Keratinocyte (primary cell): ENCODE results near the gene AGTPBP1. TPM values are rescaled to one million over a fixed set of nuclear protein-coding genes. Genes with fewer than 3 reads are reported as not detected.

ENCODE experiments used
- DNase-seq: peaks from one replicate; pipeline ENCODE4 v3.0.0-alpha.2; 2011; ENCODE audit warnings: low read depth, missing footprints, low spot score
- FAIRE-seq: peaks from 2 replicates; lab custom pipeline; 2011; peaks lifted over from hg19 to GRCh38; lab: Jason Lieb, UNC
- H2AFZ ChIP-seq: 2 replicates; pipeline ENCODE4 v1.6.0; 2012; ENCODE audit warnings: low read length, control low read depth, inconsistent platforms; ENCODE audit not compliant: control insufficient read depth
- H3K27ac ChIP-seq: 2 replicates; pipeline ENCODE4 v1.5.1; 2011; ENCODE audit warnings: low read length; ENCODE audit not compliant: control insufficient read depth, insufficient read depth
- H3K27me3 ChIP-seq: 3 replicates; pipeline ENCODE4 v1.6.0; 2011; ENCODE audit warnings: low read length; ENCODE audit not compliant: control insufficient read depth, insufficient read depth; ENCODE audit errors: extremely low read depth
- H3K36me3 ChIP-seq, 2 experiments: 2 replicates in 1 of 2; 3 replicates in 1 of 2; pipeline ENCODE4 v1.5.1; 2011; ENCODE audit warnings: low read length in 2 of 2, mild to moderate bottlenecking in 1 of 2; ENCODE audit not compliant: control insufficient read depth in 2 of 2, insufficient read depth in 2 of 2; ENCODE audit errors: extremely low read depth in 1 of 2
- H3K4me1 ChIP-seq: 3 replicates; pipeline ENCODE4 v1.5.1; 2011; ENCODE audit warnings: low read length; ENCODE audit not compliant: control insufficient read depth, insufficient read depth; ENCODE audit errors: extremely low read depth
- H3K4me2 ChIP-seq: 3 replicates; pipeline ENCODE4 v1.6.0; 2011; ENCODE audit warnings: low read depth, low read length; ENCODE audit not compliant: control insufficient read depth, insufficient read depth; ENCODE audit errors: extremely low read depth
- H3K4me3 ChIP-seq, 3 experiments: fragments of 200-600 bp in 1 of 3; sonication (generic) in 1 of 3; 2 replicates in 2 of 3; 3 replicates in 1 of 3; pipeline ENCODE4 v1.5.1; 2011 to 2016; ENCODE audit warnings: low read length in 3 of 3, mild to moderate bottlenecking in 3 of 3, control low read depth in 2 of 3, inconsistent platforms in 1 of 3, low read depth in 1 of 3, mixed read lengths in 1 of 3, mixed run types in 1 of 3, moderate library complexity in 1 of 3; ENCODE audit not compliant: control insufficient read depth in 2 of 3, insufficient read depth in 2 of 3; ENCODE audit errors: extremely low read depth in 1 of 3
- H3K79me2 ChIP-seq: 2 replicates; pipeline ENCODE4 v1.6.0; 2012; ENCODE audit warnings: low read length; ENCODE audit not compliant: control insufficient read depth, insufficient read depth
- H3K9ac ChIP-seq: 3 replicates; pipeline ENCODE4 v1.6.0; 2011; ENCODE audit warnings: low read length; ENCODE audit not compliant: control insufficient read depth, insufficient read depth; ENCODE audit errors: extremely low read depth
- H3K9me1 ChIP-seq: 3 replicates; pipeline ENCODE4 v1.6.0; 2011; ENCODE audit warnings: low read length; ENCODE audit not compliant: control insufficient read depth, insufficient read depth; ENCODE audit errors: extremely low read depth
- H3K9me3 ChIP-seq: 2 replicates; pipeline ENCODE4 v1.5.1; 2012; ENCODE audit warnings: low read depth, low read length; ENCODE audit not compliant: control insufficient read depth
- H4K20me1 ChIP-seq: 3 replicates; pipeline ENCODE4 v1.6.0; 2011; ENCODE audit warnings: low read length; ENCODE audit not compliant: control insufficient read depth, insufficient read depth; ENCODE audit errors: extremely low read depth
- EZH2 ChIP-seq: IDR thresholded peaks from one replicate; pipeline ENCODE4 v1.6.1; 2012; ENCODE audit warnings: inconsistent platforms, mild to moderate bottlenecking, low read length, moderate library complexity
- dilution Hi-C: fragments of 300-500 bp; cut with MboI; formaldehyde crosslinking; loops from one replicate; pipeline ENCODE4 v1.7.0; 2020; ENCODE audit warnings: low sequenced_read_pairs; ENCODE audit not compliant: extremely low pct_ligation_motif_present
- polyA plus RNA-seq, 5 experiments: library from polyadenylated mRNA; depleted of rRNA in 3 of 5; stranded (reverse) in 3 of 5; stranded (forward) in 1 of 5; unstranded in 1 of 5; fragments of >200 nt; gene quantifications; 1 replicate in 1 of 5; 2 replicates in 3 of 5; 3 replicates in 1 of 5; pipeline versions ENCODE4 v1.2.1 to v1.2.3, GENCODE V29; 2011 to 2012; ENCODE audit warnings: missing spikeins in 2 of 5, low read depth in 1 of 5, low replicate concordance in 1 of 5
- TF ChIP-seq, protein P1 (sequence below), 3 experiments: IDR thresholded peaks in 1 of 3; conservative IDR thresholded peaks in 1 of 3; optimal IDR thresholded peaks in 1 of 3; 2 replicates in 2 of 3; 3 replicates in 1 of 3; pipeline versions ENCODE3 to v1.5.1; 2011; ENCODE audit warnings: low read length in 3 of 3, mild to moderate bottlenecking in 3 of 3, moderate library complexity in 2 of 3, control low read depth in 1 of 3, inconsistent platforms in 1 of 3; ENCODE audit not compliant: insufficient read depth in 2 of 3; ENCODE audit errors: extremely low read depth in 1 of 3

The AGTPBP1 gene
- polyA plus RNA-seq, 1 donor (not counting 4 experiments of a cell fraction or from before 2014, with no cell fraction given), result 11.1 TPM

DNA sequence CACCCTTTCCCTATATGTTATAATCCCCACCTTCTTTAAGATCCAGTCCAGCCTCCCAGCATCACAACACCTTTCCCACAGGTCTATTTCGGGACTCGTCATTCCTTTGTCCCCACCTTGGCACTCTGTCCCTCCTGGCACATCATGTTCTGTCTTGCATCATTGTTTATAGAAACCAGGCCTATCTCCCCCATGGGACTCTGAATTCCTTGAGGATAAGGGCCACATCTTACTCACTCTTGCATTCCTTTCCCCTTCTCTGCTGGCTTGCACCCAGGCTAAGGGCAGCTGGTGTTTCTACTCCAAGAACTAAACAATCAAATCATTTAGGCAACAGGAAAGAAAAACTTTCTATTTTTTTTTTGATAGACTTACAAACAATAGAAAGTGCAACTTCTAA lies 205.7 kb downstream of the AGTPBP1 start:
- no peak overlapping the region for H3K4me2 ChIP-seq
- FAIRE-seq, result no peak
- dilution Hi-C loops, result no loop called here

GRCh38 chr9:85534340-85534739 lies 207.4 kb downstream of the AGTPBP1 start:
- Histone ChIP-seq H3K27ac (no peak overlapping the region), H3K9me1 (no peaks in the 10 kb centered on the region), H3K27me3 (peaks cover 9% of the 10 kb centered on the region), H3K4me2 (no peak overlapping the region), H3K9me3 (no peaks in the 10 kb centered on the region), H2AFZ (no peak overlapping the region), H3K4me1 (no peaks in the 10 kb centered on the region), H3K79me2 (no peaks in the 10 kb centered on the region), H3K4me3 (no peak overlapping the region), H3K36me3 (no peaks in the 10 kb centered on the region), H3K9ac (no peak overlapping the region), H4K20me1 (no peaks in the 10 kb centered on the region)
- TF ChIP-seq, protein P1, sequence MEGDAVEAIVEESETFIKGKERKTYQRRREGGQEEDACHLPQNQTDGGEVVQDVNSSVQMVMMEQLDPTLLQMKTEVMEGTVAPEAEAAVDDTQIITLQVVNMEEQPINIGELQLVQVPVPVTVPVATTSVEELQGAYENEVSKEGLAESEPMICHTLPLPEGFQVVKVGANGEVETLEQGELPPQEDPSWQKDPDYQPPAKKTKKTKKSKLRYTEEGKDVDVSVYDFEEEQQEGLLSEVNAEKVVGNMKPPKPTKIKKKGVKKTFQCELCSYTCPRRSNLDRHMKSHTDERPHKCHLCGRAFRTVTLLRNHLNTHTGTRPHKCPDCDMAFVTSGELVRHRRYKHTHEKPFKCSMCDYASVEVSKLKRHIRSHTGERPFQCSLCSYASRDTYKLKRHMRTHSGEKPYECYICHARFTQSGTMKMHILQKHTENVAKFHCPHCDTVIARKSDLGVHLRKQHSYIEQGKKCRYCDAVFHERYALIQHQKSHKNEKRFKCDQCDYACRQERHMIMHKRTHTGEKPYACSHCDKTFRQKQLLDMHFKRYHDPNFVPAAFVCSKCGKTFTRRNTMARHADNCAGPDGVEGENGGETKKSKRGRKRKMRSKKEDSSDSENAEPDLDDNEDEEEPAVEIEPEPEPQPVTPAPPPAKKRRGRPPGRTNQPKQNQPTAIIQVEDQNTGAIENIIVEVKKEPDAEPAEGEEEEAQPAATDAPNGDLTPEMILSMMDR (optimal IDR thresholded peaks at IDR 0.05 in 1 of 3, IDR thresholded peaks at IDR 0.05 in 1 of 3, conservative IDR thresholded peaks at IDR 0.05 in 1 of 3; ENCODE audit: extremely low read depth in 1 of 3, insufficient read depth in 2 of 3, low read length in 3 of 3), result no peak
- no peak for TF ChIP-seq EZH2
- FAIRE-seq (no peak), DNase-seq (no peak)
- dilution Hi-C loops, result no loop called here

More for the DNA sequence above, 205.7 kb downstream of the AGTPBP1 start:
- TF ChIP-seq, protein P1 (optimal IDR thresholded peaks at IDR 0.05 in 1 of 3, IDR thresholded peaks at IDR 0.05 in 1 of 3, conservative IDR thresholded peaks at IDR 0.05 in 1 of 3; ENCODE audit: extremely low read depth in 1 of 3, insufficient read depth in 2 of 3, low read length in 3 of 3), result no peak
- no peak for TF ChIP-seq EZH2
- no peaks in the 10 kb centered on the region for H3K36me3 ChIP-seq
- no peak overlapping the region for H3K4me3 ChIP-seq
- no peak overlapping the region for H3K9ac ChIP-seq
- no peaks in the 10 kb centered on the region for H4K20me1 ChIP-seq
- no peaks in the 10 kb centered on the region for H3K79me2 ChIP-seq
- no peaks in the 10 kb centered on the region for H3K4me1 ChIP-seq
- H3K9me3 ChIP-seq, result no peaks in the 10 kb centered on the region
- H3K27ac ChIP-seq, result no peak overlapping the region
- no peaks in the 10 kb centered on the region for H3K9me1 ChIP-seq
- no peak for DNase-seq
- no peak overlapping the region for H2AFZ ChIP-seq
- H3K27me3 ChIP-seq, result no peaks in the 10 kb centered on the region
